Mammary epithelial cell (primary cell): ENCODE results near the gene KISS1.

ENCODE experiments used
- EZH2 ChIP-seq: IDR thresholded peaks from 2 replicates; pipeline ENCODE4 v1.6.1; 2012; ENCODE audit warnings: low read length, inconsistent platforms, borderline replicate concordance
- TF ChIP-seq, protein P1 (sequence below), 2 donors: IDR thresholded peaks in 1 of 2; conservative IDR thresholded peaks in 1 of 2; 2 replicates each; pipeline ENCODE4 v1.5.1; 2011 to 2012; ENCODE audit warnings: inconsistent platforms in 2 of 2, low read length in 2 of 2, mild to moderate bottlenecking in 2 of 2, control low read depth in 1 of 2, low read depth in 1 of 2; ENCODE audit not compliant: insufficient read depth in 1 of 2; ENCODE audit errors: extremely low read depth in 1 of 2

DNA sequence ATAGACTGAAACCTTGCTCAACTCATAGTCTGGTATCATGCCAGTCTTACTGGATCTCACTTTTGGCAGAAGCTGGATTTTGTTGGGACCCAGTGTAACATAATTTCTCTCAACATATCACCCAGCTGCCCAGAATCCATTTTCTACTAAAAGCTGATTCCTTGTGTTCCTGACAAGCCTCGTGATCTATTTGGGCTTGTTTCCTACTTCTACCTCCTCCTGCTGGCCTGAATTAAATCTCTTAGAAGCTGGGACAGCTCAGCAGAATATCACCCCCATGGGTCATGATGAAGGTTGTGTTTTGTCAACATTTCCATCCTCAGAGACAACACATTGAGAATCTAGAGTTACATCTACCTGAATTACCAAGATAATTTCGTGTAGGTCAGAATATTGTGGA, 9.8 kb upstream of the KISS1 start:
- TF ChIP-seq, protein P1, sequence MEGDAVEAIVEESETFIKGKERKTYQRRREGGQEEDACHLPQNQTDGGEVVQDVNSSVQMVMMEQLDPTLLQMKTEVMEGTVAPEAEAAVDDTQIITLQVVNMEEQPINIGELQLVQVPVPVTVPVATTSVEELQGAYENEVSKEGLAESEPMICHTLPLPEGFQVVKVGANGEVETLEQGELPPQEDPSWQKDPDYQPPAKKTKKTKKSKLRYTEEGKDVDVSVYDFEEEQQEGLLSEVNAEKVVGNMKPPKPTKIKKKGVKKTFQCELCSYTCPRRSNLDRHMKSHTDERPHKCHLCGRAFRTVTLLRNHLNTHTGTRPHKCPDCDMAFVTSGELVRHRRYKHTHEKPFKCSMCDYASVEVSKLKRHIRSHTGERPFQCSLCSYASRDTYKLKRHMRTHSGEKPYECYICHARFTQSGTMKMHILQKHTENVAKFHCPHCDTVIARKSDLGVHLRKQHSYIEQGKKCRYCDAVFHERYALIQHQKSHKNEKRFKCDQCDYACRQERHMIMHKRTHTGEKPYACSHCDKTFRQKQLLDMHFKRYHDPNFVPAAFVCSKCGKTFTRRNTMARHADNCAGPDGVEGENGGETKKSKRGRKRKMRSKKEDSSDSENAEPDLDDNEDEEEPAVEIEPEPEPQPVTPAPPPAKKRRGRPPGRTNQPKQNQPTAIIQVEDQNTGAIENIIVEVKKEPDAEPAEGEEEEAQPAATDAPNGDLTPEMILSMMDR (conservative IDR thresholded peaks at IDR 0.05 in 1 of 2, IDR thresholded peaks at IDR 0.05 in 1 of 2; ENCODE audit: extremely low read depth in 1 of 2, insufficient read depth in 1 of 2, low read depth in 1 of 2, low read length in 2 of 2): peak in 1 of 2 donors; percentile 6
- no peak for TF ChIP-seq EZH2
